ENCODE measurements around the gene OR5H1. TPM values are rescaled to one million over a fixed set of nuclear protein-coding genes. Genes with fewer than 3 reads are reported as not detected.
A peak's percentile ranks its signal among the peaks of the same experiment; 100 is the strongest.

Gene OR5H1
- total RNA-seq, 1 experiment from 2014 or later = not detected

DNA sequence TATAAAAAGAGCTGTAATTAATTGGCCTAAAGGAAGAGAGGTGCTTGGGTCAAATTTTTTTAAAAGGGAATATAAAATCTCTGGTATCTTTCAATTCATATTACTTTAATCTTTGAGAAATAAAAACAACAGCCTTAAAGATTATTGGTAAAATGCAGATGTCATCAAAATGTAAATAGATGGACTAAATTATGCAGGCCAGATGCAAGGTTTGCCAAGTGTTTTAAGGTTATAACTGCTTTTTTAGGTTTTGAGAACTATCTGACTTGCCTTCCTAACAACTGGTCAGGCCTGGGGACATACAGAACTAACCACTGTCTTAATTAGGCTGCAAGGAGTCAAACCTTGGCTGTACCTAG, 20.0 kb upstream of the OR5H1 start:
- H3K27ac Mint-ChIP-seq = peak overlapping the region; percentile 7 to 64 (median 57); a peak in 5 of 7 replicates

More for the DNA sequence above, 20.0 kb upstream of the OR5H1 start:
- no peak overlapping the region for H3K18ac ChIP-seq (ENCODE audit: insufficient read length, low read depth, low read length)
- no peak overlapping the region for H2AK5ac ChIP-seq (ENCODE audit: insufficient read length, low read length)
- H3T11ph ChIP-seq (ENCODE audit: low read length) = no peak overlapping the region
- no peak for DNase-seq
- H2BK20ac ChIP-seq (ENCODE audit: low read depth, low read length, poor library complexity, severe bottlenecking) = no peak overlapping the region
- H3K27ac ChIP-seq (ENCODE audit: insufficient read length, low read depth, low read length) = no peak overlapping the region
- H2AFZ ChIP-seq (ENCODE audit: low read length) = no peak overlapping the region
- H4K91ac ChIP-seq (ENCODE audit: insufficient read length, low read depth, low read length) = no peak overlapping the region
- no peaks in the 10 kb centered on the region for H3K4me1 ChIP-seq (ENCODE audit: insufficient read depth, low read length)
- no peak overlapping the region for H3K4me2 ChIP-seq (ENCODE audit: insufficient read depth, insufficient read length, low read length)
- H3K56ac ChIP-seq (ENCODE audit: insufficient read length, low read depth, low read length) = no peak overlapping the region
- no peaks in the 10 kb centered on the region for H3K27me3 Mint-ChIP-seq (ENCODE audit: low read depth)
- H2BK120ac ChIP-seq (ENCODE audit: low read depth, low read length, poor library complexity, severe bottlenecking) = no peak overlapping the region
- H3K27me3 ChIP-seq (ENCODE audit: insufficient read depth, low read length) = no peaks in the 10 kb centered on the region
- H3K4ac ChIP-seq (ENCODE audit: low read depth, low read length) = no peak overlapping the region
- TF ChIP-seq, protein P1, sequence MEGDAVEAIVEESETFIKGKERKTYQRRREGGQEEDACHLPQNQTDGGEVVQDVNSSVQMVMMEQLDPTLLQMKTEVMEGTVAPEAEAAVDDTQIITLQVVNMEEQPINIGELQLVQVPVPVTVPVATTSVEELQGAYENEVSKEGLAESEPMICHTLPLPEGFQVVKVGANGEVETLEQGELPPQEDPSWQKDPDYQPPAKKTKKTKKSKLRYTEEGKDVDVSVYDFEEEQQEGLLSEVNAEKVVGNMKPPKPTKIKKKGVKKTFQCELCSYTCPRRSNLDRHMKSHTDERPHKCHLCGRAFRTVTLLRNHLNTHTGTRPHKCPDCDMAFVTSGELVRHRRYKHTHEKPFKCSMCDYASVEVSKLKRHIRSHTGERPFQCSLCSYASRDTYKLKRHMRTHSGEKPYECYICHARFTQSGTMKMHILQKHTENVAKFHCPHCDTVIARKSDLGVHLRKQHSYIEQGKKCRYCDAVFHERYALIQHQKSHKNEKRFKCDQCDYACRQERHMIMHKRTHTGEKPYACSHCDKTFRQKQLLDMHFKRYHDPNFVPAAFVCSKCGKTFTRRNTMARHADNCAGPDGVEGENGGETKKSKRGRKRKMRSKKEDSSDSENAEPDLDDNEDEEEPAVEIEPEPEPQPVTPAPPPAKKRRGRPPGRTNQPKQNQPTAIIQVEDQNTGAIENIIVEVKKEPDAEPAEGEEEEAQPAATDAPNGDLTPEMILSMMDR (conservative IDR thresholded peaks at IDR 0.05) = no peak
- no peak overlapping the region for H2BK5ac ChIP-seq (ENCODE audit: insufficient read length, low read length)
- H3K9ac ChIP-seq (ENCODE audit: extremely low read depth, insufficient read length, low read length) = no peak overlapping the region
- no peaks in the 10 kb centered on the region for H4K20me1 ChIP-seq (ENCODE audit: control insufficient read depth, insufficient read depth, insufficient read length)
- H2BK12ac ChIP-seq (ENCODE audit: insufficient read length, low read depth, low read length) = no peak overlapping the region
- H3K4me3 Mint-ChIP-seq = no peak overlapping the region; a peak in 1 of 5 replicates
- peaks cover 0 to 6% (median 4%) of the 10 kb centered on the region in 3 experiments; a peak in 2 of 7 replicates for H3K36me3 Mint-ChIP-seq (ENCODE audit: insufficient read depth in 1 of 3, low read depth in 3 of 3)
- H3K23me2 ChIP-seq (ENCODE audit: insufficient read length, low read depth, low read length, poor library complexity, severe bottlenecking) = no peaks in the 10 kb centered on the region
- no peaks in the 10 kb centered on the region for H3K79me1 ChIP-seq (ENCODE audit: insufficient read depth, low read depth, low read length, poor library complexity, severe bottlenecking)
- H3K4me1 Mint-ChIP-seq = peaks cover 14 to 16% of the 10 kb centered on the region in 2 experiments
- H3K9me3 Mint-ChIP-seq = peaks cover 2 to 6% of the 10 kb centered on the region in 2 experiments; a peak in 2 of 5 replicates
- no peak overlapping the region for H2BK15ac ChIP-seq (ENCODE audit: low read depth, low read length)
- H3K79me2 ChIP-seq (ENCODE audit: insufficient read depth, low read length) = no peaks in the 10 kb centered on the region
- no peak overlapping the region for H3K23ac ChIP-seq (ENCODE audit: insufficient read length, low read depth, low read length)
- peaks cover 16% of the 10 kb centered on the region for H3K9me3 ChIP-seq (ENCODE audit: control insufficient read depth, low read depth, low read length)
- no peak overlapping the region for H4K5ac ChIP-seq (ENCODE audit: insufficient read length, low read depth, low read length)
- no peak overlapping the region for H4K8ac ChIP-seq (replicated peaks; ENCODE audit: insufficient read length, low read depth, low read length)
- H3K14ac ChIP-seq (ENCODE audit: insufficient read depth, low read length) = no peak overlapping the region
